ENCODE results near the gene UCP2. TPM values are rescaled to one million over a fixed set of nuclear protein-coding genes. Genes with fewer than 3 reads are reported as not detected.

Gene UCP2
- total and polyA plus RNA-seq, 2 experiments from 2014 or later: 60.1 to 76.9 TPM

- Mint-ChIP-seq H3K4me1 (peaks cover 13% of the 10 kb centered on the region; the same call in 2 of the 3 replicates), H3K9me3 (no peaks in the 10 kb centered on the region), H3K36me3 (ENCODE audit: low read depth) (no peaks in the 10 kb centered on the region; the same call in 2 of the 3 replicates), H3K4me3 (no peak overlapping the region), H3K27ac (no peak overlapping the region), H3K27me3 (ENCODE audit: insufficient read depth, low read depth, poor library complexity) (peaks cover 4% of the 10 kb centered on the region)
- Histone ChIP-seq H3K4me3 (no peak overlapping the region), H4K20me1 (replicated peaks; ENCODE audit: insufficient read depth) (no peaks in the 10 kb centered on the region), H3K27ac (ENCODE audit: low read depth) (no peak overlapping the region), H3K36me3 (ENCODE audit: insufficient read depth) (no peaks in the 10 kb centered on the region), H3K4me1 (ENCODE audit: insufficient read depth) (no peaks in the 10 kb centered on the region; the same call in 1 of the 2 replicates), H3K9me2 (ENCODE audit: insufficient read depth) (no peaks in the 10 kb centered on the region), H3K27me3 (ENCODE audit: insufficient read depth) (no peaks in the 10 kb centered on the region), H2AFZ (no peak overlapping the region), H3K79me2 (replicated peaks; ENCODE audit: insufficient read depth) (no peaks in the 10 kb centered on the region), H3K4me2 (no peak overlapping the region), H3F3A (replicated peaks; ENCODE audit: low read depth) (no peaks in the 10 kb centered on the region)
- no peak for DNase-seq (ENCODE audit: low spot score)
- no peak for ATAC-seq
- no peak for TF ChIP-seq NANOG (IDR thresholded peaks at IDR 0.05; ENCODE audit: borderline replicate concordance)
- no peak for TF ChIP-seq ZNF462 (CRISPR knock-in tag; IDR thresholded peaks at IDR 0.05)
- TF ChIP-seq JUNB (IDR thresholded peaks at IDR 0.05; ENCODE audit: unreplicated experiment): no peak
- no peak for TF ChIP-seq CREB1 (CRISPR knock-in tag; IDR thresholded peaks at IDR 0.05; ENCODE audit: low read depth)
- TF ChIP-seq ETS1 (IDR thresholded peaks at IDR 0.05): no peak
- no peak for TF ChIP-seq ZNF114 (CRISPR knock-in tag; IDR thresholded peaks at IDR 0.05)
- TF ChIP-seq EZH2 (IDR thresholded peaks at IDR 0.05; ENCODE audit: low read depth, unreplicated experiment): no peak
- TF ChIP-seq ZNF331 (CRISPR knock-in tag; IDR thresholded peaks at IDR 0.05; ENCODE audit: low read depth): no peak
- TF ChIP-seq EZH2phosphoT487 (IDR thresholded peaks at IDR 0.05; ENCODE audit: unreplicated experiment): no peak
- no peak for TF ChIP-seq STAT1 (IDR thresholded peaks at IDR 0.05; ENCODE audit: unreplicated experiment)
- no peak for TF ChIP-seq POLR2AphosphoS5 (IDR thresholded peaks at IDR 0.05; ENCODE audit: low read depth)
- no peak for TF ChIP-seq REST (IDR thresholded peaks at IDR 0.05; ENCODE audit: unreplicated experiment)
- no peak for TF ChIP-seq CTCF (conservative IDR thresholded peaks at IDR 0.05; ENCODE audit: low read depth in 2 of 2)
Observed at GRCh38 chr11:74001822-74002286, 19.2 kb upstream of the UCP2 start.

Data from GM23338 (cell line).